Measurements from ENCODE around the gene GCG.

GRCh38 chr2:162126111-162126519 lies 25.9 kb downstream of the GCG start:
- TF ChIP-seq CTCF (IDR thresholded peaks at IDR 0.05) (no peak), POLR2A (IDR thresholded peaks at IDR 0.05) (no peak)
